ENCODE results near the gene SF3A2. TPM values are rescaled to one million over a fixed set of nuclear protein-coding genes. Genes with fewer than 3 reads are reported as not detected.

Gene SF3A2
- total and polyA plus RNA-seq, 4 donors, result 37.2 to 113 (median 63.0) TPM

GRCh38 chr19:2217591-2217990 lies 19.0 kb upstream of the SF3A2 start:
- H3K36me3 ChIP-seq (ENCODE audit: control insufficient read depth in 4 of 4, insufficient read depth in 4 of 4, low read length in 4 of 4), result peaks cover 5 to 86% (median 31%) of the 10 kb centered on the region in 4 donors
- H3K27ac ChIP-seq (ENCODE audit: low read depth in 1 of 2, low read length in 1 of 2), result no peak overlapping the region
- ATAC-seq (ENCODE audit: insufficient read depth, low FRiP score) (no peak), DNase-seq (no peak)
- H3K9ac ChIP-seq (ENCODE audit: insufficient read depth in 1 of 2, low read length in 2 of 2), result no peak overlapping the region
- no peak overlapping the region for H3K4me3 ChIP-seq
- TF ChIP-seq CTCF (IDR thresholded peaks at IDR 0.05; ENCODE audit: control extremely low read depth, extremely low read depth), result no peak
- WGBS, 2 donors, result 97% methylated on average over 19 to 22 of the region's 22 CpGs
- peaks cover 0 to 19% (median 4%) of the 10 kb centered on the region in 5 donors for H3K4me1 ChIP-seq (ENCODE audit: control insufficient read depth in 5 of 5, insufficient read depth in 5 of 5, low read length in 5 of 5)
- H3K9me3 ChIP-seq (ENCODE audit: control insufficient read depth in 4 of 4, insufficient read depth in 3 of 4, low read length in 3 of 4), result peaks cover 0 to 4% (median 0%) of the 10 kb centered on the region in 4 donors
- no peaks in the 10 kb centered on the region for H3K27me3 ChIP-seq (ENCODE audit: control insufficient read depth in 3 of 3, insufficient read depth in 3 of 3, low read length in 2 of 3)

DNA sequence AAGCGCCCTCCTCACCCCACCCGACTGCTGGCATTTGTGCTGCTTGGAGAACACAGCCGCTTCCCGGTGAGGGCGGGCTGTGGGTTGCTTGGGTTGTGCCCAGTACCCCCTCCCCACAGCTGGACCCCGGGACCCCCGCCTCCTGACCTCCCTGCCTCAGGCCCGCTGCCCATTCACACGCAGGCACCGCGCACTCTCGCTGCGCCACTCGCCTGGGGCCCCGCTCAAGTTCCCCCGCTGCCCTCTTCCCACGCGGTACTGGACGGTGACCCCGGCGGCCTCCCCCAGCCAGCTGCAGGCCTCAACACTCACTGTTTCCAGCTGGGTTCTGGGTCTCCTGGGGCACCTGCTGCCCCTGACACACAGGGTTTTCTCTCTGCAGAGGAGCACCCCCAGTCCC lies 16.9 kb upstream of the SF3A2 start:
- DNase-seq (no peak), ATAC-seq (ENCODE audit: insufficient read depth, low FRiP score) (no peak)
- 93 to 98% methylated on average over 21 of the region's 21 CpGs for WGBS, 2 donors

DNA sequence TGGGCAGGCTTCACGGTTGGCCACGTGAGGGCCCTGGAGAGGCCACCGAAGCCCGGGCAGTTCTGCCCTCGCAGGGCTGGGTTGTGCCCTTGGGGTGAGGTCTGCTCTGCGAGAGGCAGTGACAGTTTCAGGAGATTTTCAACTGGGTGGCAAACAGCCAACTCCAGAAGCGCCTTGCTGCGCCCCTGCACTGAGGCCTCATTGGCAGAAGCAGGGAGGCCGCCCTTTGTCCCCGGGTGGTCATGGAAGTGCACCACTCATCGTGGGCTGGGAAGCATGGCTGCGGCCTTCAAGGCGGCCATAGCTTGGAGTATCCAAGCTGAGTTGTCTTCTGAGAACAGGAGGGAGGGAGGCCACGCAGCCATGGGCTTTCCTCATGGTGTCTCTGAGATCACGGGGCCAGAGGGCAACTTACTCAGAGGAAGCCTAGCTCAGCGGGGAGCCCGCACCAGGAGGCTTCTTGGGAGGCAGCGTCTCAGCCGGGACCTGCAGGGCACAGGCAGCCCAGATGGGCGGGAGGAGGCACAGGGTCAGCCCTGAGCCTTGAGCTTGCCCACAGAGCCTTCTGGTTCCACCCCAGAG lies 15.3 kb upstream of the SF3A2 start:
- peaks cover 12 to 85% (median 22%) of the 10 kb centered on the region in 4 donors for H3K36me3 ChIP-seq (ENCODE audit: control insufficient read depth in 4 of 4, insufficient read depth in 4 of 4, low read length in 4 of 4)
- no peak overlapping the region for H3K4me3 ChIP-seq
- no peak overlapping the region for H3K9ac ChIP-seq (ENCODE audit: insufficient read depth in 1 of 2, low read length in 2 of 2)
- H3K27ac ChIP-seq (ENCODE audit: low read depth in 1 of 2, low read length in 1 of 2), result no peak overlapping the region
- H3K4me1 ChIP-seq (ENCODE audit: control insufficient read depth in 5 of 5, insufficient read depth in 5 of 5, low read length in 5 of 5), result peaks cover 0 to 3% (median 0%) of the 10 kb centered on the region in 5 donors
- WGBS, 2 donors, result 93 to 94% methylated on average over 20 of the region's 20 CpGs
- no peak for ATAC-seq (ENCODE audit: insufficient read depth, low FRiP score)
- H3K9me3 ChIP-seq (ENCODE audit: control insufficient read depth in 4 of 4, insufficient read depth in 3 of 4, low read length in 3 of 4), result peaks cover 0 to 2% (median 0%) of the 10 kb centered on the region in 4 donors
- DNase-seq, result peak in 1 of 3 donors; percentile 26
- no peaks in the 10 kb centered on the region for H3K27me3 ChIP-seq (ENCODE audit: control insufficient read depth in 3 of 3, insufficient read depth in 3 of 3, low read length in 2 of 3)
- no peak for TF ChIP-seq CTCF (IDR thresholded peaks at IDR 0.05; ENCODE audit: control extremely low read depth, extremely low read depth)

More for the DNA sequence above, 16.9 kb upstream of the SF3A2 start:
- Histone ChIP-seq H3K4me1 (ENCODE audit: control insufficient read depth in 5 of 5, insufficient read depth in 5 of 5, low read length in 5 of 5) (peaks cover 0 to 4% (median 0%) of the 10 kb centered on the region in 5 donors), H3K27me3 (ENCODE audit: control insufficient read depth in 3 of 3, insufficient read depth in 3 of 3, low read length in 2 of 3) (no peaks in the 10 kb centered on the region), H3K4me3 (no peak overlapping the region), H3K9me3 (ENCODE audit: control insufficient read depth in 4 of 4, insufficient read depth in 3 of 4, low read length in 3 of 4) (peaks cover 0 to 2% (median 0%) of the 10 kb centered on the region in 4 donors), H3K36me3 (ENCODE audit: control insufficient read depth in 4 of 4, insufficient read depth in 4 of 4, low read length in 4 of 4) (peaks cover 0 to 84% (median 29%) of the 10 kb centered on the region in 4 donors), H3K9ac (ENCODE audit: insufficient read depth in 1 of 2, low read length in 2 of 2) (no peak overlapping the region), H3K27ac (ENCODE audit: low read depth in 1 of 2, low read length in 1 of 2) (no peak overlapping the region)
- no peak for TF ChIP-seq CTCF (IDR thresholded peaks at IDR 0.05; ENCODE audit: control extremely low read depth, extremely low read depth)

Measured in lung (tissue), 12 donors.